Inferior parietal cortex (tissue), 1 donor: ENCODE results near the gene ZBTB25.

Source experiments
- DNase-seq: peaks from one replicate; pipeline ENCODE4 v3.0.0-alpha.2; 2016; ENCODE audit errors: extremely low spot score

Gene ZBTB25

DNA sequence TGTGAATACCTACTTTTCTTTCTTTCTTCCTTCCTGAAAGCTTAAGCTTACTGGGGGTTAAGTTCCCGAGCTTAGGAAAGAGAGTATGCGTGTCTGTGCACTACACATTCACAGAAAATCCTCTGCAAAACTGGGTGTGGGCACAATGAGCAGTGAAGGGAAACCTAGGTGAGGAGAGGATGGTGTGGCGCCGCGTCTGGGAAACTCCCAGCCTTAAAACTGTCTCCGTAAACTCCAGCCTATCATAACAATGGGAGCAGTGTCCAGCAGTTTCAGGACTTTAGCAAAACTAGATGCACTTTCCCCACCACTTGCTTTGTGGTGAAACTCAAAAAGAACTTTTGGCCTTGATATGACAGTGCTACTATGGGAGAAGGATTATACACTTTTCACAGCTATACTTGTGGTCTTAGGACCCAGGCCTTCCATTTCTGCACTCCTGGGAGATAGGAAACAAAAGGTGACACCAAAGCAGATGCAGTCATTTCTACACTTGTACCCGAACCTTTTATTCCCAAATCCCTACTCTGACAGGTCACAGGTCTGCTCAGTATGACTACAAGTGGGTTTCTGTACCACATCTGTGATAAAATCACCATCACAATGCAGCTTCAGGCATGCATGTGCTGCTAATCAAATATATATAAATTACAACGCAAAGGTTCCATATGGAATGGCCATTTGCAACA is 27.9 kb downstream of the ZBTB25 start:
- DNase-seq, result no peak

DNA sequence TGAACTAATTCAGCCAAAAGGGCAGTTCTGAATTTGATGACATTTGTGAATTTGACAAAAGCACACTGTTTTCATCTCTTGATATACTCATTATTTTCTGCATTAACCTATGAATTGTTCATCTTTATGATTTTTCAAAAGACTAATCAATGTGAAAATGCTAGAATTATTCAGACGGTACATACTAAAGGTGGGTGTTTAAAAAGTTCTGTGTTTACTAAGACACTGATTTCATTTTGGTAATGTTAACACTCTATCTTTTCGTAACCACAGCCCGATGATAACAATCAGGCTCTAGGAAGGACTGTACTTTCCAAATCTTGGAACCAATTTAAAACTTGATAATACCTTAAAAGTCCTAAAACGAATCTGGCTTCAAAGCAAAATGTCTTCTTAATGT is 28.9 kb downstream of the ZBTB25 start:
- DNase-seq, result no peak

DNA sequence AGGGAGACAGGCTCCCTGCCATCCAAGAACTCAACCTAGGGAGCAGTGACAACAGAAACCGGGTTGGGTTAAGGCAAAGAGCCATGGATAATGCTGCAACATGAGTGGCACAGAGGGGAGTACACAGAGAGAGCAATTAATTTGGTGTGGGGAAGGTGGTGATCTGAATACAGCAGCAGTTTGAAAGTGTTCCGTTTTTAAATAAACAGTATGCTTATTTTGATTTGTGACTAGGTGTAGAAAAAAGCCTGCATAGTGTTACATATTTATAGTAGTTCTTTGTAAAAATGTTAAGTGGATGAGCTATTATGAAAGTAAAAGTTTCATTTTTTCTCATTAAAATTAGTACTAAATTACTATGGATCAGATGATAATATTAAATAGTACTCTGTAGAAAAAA is 29.6 kb downstream of the ZBTB25 start:
- DNase-seq, result no peak

DNA sequence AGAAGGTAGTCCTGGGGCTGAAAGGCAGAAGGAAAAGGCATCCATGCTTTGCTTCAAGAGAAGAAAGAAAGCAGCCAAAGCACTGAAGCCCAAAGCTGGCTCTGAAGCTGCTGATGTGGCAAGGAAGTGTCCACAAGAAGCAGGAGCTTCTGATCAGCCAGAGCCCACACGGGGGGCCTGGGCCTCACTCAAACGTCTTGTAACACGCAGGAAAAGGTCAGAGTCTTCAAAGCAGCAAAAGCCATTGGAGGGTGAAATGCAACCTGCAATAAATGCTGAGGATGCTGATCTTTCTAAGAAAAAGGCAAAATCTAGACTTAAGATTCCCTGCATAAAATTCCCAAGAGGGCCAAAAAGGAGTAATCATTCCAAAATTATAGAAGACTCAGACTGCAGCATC is 35.2 kb downstream of the ZBTB25 start:
- no peak for DNase-seq

DNA sequence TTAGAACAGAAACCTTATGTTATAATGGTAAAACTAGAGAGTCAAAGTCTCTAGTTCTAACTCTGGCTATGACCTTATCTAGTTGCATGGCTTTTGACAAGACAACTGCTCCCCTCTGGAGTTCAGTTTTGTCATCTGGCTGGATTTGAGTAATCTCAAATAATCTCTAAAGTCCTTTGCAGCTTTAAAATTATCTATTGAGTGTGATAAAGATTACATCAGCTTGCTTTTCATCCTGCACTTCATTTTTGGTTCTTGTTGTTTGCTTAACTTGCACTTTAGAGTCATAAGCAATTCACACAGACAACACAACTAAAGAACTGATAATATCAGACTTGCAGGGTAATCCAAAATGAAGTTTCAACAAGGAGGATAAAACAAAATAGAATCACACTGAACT is 36.1 kb downstream of the ZBTB25 start:
- DNase-seq, result no peak

DNA sequence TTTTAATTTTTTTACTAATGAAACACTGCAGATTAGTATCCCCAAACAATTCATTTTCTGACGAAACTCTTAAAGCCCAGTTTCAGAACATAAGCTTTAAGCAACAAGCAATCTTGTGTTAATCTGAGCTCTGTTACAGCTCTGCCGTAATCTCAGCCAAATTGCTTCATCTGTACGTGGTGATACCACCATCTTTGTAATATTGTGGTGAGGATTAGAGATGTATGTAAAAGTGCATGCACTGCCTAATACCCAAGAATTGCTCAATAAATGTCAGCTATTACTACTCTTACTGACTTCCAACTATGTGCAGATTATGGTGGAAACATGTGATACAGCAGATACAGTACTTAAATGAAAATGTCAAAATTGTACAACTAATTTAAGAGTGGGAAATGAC is 36.5 kb downstream of the ZBTB25 start:
- no peak for DNase-seq

DNA sequence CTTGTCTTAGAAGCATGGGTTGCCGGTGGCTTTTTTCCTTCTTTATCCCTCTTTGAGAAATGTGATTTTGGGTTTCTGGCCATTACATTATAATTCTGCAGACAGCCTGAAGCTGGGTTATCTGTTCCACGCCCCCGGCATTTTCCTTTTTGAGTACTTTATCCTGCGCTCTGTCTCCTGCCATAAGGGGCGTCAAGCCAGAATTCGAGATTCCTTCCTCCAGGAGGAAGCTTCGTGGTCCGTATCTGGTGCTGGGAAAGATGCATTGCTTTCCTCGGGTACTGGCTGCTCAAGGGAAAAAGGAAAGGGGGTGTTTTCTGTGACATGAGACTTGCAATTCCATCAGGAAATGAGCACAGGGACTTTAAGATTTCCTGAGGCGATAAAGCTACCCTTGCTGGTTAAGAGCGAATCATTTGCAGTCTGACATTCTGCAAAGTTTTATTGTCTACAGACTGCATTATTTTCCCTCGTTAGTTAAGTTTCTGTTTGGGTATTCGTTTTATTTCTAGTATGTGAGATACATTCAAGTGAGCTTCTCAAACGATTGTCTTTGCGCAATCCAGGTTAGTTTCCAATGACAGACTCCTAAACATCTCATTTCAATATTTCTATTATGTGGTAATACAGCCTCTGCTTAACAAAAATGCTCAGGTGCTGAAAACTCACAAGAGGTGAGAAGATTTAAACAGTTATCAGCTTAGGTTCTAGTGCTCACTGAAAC is 37.6 kb downstream of the ZBTB25 start:
- DNase-seq, result peak; percentile 66

DNA sequence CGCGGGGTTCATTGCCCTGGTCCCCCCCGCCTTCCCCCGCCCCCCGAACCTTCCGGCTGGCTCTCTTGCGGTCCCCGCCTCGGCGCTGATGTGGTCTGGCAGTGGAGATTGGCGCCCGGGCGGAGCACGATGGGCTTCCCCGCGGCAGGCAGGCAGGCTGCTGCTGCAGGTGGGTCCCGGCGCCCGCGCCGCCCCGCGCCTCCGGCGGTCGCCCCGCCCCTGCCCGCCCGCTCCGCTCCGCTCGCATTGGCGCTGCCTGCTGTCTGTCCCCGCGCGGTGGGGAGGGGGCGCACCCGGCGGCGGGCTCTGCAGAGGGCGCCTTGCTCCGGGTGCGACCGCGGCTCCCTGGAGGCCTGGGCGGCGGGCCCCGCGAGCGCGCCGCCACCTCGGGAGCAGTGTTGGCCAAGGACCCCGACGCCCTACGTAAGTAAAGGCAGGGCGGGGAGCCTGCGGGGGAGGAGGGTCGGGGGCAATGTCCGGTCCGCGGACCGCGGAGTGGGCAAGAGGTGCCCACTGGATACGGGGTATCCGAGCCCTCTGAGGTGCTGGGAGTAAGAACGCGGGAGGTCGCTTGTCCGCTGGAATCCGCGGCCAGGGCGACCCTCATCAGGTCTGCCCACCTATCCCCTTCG is 38.3 kb downstream of the ZBTB25 start, which contains the start of gene AKAP5:
Gene AKAP5, plus strand, starts transcription at position 309 of the 632 bp plus-strand sequence. CDS start 2,896 bp downstream, outside the sequence.
- DNase-seq, result no peak

DNA sequence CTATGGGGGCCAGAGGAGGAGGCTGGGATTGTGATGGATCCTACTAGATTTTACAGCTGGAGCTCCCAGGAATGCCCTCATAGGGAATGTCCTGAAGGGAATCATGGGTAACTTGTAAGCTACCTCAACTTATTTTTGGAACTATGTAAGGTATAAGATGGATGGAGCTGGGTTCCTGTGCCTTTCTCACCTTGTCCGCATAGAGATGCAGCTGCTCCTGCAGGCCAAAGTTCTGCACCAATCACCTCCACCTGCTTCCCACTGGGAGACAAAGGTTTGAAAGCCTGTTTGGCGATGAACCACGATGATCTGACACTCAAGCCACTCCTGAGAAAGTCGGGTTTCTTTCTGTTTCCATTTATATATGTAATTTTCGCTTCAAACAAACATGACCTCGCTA is 39.0 kb downstream of the ZBTB25 start:
- no peak for DNase-seq

DNA sequence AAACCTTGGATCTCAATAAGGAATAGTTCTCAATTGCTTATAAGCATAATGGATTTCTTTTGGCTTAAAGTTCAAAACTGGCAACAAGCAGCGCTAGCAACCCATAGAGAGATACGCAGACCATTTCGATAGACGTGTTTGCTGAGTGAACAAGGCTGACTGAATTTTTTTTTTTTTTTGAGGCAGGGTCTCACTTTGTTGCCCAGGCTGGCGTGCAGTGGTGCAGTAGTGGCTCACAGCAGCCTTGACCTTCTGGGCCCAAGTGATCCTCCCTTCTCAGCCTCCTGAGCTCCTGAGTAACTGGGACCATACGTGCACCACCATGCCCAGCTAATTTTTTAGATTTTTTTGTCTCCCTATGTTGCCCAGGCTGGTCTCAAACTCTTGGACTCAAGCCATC is 39.8 kb downstream of the ZBTB25 start:
- DNase-seq, result no peak

DNA sequence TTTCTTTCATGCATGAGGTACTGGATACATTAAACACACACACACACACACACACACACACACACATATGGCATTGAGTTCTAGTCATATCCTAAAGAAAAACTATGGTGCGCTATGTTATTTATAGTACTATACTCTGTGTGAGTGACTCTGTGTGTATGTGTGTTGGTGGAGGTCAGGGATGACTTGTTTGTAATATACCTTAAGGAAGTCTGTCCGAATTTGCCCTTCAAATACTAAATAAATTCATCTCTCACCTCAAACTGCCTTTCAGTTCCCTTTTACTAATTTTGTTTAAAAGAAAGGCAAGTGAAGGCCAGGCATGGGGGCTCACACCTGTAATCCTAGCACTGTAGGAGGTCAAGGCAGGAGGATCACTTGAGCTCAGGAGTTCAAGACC is 40.4 kb downstream of the ZBTB25 start:
- no peak for DNase-seq

DNA sequence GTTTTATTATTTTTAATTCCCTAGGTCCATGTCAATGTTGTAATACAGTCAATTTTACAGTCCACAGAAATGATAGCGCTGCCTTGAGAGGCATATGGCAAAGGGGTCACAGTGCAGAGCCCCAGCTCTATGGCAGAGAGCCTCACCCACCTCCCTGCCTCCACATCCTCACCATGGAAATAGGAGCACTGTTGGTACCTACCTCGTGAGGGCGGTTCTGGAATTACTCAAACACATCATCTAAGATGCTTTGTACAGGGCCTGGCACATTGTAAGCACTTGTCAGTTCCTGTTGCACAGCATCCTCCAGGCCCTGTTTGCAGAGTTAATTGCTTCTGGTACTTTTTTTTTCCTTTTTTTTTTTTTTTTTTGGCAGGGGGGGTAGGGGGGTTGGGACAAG is 42.4 kb downstream of the ZBTB25 start:
- DNase-seq, result no peak

DNA sequence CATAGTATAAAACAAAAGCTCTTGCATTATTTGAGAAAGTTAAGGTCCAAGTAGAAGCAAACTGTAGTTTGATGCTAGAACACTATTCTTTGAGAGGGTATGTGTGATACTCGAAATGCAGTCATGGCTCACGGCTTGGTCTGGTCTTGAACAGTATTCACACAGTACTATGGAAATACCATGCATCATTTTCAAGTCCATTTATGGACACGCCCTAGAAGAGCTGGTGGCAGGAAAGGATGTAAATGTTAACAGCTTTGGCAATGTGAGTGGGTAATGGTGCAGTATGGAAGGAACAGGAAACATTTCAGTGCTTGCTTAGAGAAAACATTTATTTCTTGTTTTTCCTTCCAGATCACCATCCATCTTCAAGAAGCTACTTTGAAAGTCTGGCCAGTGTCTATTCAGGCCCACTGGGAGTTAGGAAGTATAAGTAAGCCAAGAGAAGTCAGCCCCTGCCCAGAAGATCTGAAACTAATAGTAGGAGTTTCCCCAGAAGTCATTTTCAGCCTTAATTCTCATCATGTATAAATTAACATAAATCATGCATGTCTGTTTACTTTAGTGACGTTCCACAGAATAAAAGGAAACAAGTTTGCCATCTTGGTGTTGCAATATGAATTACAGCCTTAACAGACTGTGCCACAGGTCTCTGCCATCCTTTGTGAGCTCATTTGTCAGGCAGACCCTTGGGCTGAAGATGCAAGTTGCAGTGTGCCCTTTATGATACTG is 44.1 kb downstream of the ZBTB25 start:
- DNase-seq, result no peak

DNA sequence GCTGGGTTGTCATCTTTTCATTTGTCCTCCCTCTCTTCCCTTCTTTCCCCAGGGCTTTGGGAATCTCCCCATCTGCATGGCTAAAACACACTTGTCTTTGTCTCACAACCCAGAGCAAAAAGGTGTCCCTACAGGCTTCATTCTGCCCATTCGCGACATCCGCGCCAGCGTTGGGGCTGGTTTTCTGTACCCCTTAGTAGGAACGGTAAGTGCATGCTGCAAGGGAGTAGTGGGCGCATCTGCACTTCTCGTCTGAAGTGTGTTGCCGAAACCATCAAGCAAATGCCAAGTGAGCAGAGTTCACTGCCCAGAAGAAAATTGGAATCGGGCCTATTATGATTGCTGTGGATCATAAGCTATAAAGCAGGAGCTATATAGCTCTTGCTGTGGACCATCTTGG is 49.0 kb downstream of the ZBTB25 start:
- no peak for DNase-seq

DNA sequence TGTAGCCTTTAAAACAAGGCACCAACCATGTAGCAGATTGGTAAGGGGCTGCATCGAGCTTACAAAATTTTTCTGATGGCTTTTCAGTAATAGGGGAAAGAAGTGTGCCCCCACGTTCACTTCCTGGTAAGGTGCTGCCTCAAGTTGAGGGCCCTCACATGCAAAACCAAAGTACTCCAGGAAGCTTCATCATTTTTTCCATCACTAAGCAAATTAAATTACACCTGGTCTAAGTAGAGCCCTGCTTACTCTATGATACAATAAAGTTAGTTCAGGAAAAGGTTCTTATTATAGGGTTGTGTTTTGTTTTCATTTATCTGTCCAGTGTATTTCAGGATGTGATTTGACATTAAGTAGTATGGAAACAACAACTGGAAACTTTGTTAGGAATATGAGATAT is 53.4 kb downstream of the ZBTB25 start:
- DNase-seq, result no peak

DNA sequence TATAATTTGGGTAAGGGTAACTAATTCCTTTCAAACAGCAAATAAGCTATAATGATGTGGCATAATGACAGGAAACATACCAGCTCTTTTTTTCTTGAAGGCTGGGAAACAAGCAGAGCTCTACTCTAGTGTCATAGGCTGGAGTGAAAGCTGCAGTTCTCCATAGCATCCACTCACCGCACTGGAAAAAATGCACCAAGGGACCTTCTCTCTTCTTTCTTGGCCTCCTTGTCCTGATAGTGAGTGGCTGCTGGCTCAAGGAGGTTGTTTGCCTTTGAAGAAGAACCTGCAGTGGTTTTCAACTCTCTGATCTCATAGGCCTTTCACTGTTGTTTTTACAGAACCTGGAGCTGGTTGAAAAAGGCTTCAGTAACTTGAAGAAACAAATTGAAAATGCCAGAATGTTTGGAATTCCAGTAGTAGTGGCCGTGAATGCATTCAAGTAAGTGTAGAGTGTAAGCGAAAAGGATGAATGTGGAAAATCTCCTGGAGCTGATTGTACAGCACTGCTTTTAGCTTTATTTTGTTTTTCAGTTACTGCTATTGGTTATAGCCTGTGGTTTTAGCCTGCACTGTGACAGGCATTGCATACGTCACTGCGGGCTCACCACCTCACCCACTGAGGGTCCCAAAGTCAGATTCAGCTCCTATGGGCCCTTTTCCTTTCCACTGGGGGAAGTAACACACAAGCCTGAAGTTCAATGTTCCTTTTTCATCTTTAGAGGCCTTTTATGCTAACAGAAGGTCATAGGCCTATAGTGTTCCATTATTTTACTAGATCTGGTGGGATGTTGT is 55.6 kb downstream of the ZBTB25 start:
- no peak for DNase-seq

DNA sequence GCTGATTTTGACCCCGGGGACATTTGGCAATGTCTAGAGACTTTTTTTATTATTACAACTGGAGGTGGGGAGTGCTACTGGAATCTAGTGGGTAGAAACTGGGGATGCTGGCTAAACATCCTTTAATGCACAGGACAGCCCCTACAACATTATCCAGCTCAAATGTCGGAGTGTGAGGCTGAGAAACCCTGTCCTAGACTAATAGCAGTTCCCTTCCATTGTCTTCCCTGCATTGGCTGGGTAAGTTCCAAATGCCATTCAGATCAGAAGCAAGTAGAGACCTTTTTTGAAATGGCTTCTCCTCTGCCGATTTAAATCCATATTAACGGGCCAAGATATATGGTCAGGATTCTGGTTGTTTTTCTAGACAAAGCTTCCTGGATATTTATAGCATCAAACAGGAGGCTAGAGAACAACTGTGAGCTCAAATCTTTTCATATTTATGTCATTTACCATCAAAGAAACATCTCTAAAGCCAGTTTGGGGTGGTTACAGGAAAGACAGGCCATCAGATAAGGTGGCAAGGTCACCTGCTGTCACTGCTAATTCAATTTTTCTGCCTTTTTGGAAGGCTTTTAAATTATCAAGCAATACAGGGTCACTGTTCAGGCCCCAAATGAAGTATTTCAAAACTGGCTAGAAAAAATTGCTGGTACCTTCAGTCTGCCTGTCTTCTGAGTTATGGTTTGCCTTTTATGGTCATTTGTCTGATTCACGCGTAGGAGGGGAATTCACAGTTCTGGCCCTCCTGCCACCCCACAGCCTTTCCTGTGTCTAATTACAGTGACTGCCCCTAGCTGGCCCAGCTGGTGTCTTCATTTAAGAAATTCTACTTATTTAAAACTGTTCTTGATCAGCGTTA is 58.4 kb downstream of the ZBTB25 start:
- DNase-seq, result no peak

DNA sequence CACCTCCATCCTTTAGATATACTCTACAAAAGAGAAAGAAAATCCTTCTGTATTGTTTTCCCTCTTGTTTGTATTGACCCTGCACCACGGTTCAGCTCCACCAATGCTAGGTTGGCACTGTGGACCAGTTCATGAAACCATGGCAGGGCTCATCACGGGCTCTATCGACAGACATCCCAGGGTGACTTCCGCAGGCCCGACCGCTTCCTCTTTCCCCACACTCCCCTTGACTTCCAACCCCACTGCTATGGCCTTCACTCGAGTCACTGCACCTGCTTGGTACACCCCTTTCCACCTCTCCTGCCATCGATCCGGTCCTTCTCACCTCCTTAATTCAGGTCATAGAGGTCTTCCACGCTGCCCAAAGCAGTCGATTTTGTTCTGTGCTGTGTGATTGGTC is 59.5 kb downstream of the ZBTB25 start:
- DNase-seq, result no peak

DNA sequence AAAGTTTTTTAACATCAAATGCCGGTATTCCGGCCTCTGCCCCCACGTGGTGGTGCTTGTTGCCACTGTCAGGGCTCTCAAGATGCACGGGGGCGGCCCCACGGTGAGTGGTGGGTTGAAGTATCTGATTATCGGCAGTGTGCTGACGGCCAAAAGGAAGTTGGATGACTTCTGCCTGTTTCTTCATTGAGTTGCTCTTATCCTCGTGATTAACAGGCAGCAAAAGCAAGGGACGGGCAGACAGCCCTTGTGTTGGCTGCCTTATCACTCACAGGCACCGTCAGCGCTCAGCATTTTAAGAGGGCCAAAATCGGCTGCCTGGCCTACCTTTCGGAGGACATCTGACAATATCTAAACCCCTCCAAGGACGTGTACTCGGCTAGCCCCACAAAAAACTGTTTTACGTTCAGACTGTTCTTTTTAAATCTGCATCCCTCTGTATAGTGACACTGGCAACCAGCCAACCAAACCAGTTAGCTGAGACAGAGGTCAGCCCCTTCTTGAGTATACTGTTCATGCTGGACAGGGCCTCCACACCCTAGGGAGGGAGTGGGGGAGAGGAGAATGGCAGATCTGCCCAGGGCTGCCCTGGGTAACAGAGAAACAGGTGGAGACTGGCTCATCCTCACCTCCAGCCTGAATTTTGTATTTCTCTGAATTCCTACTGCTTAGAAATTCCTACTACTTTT is 61.2 kb downstream of the ZBTB25 start:
- no peak for DNase-seq

DNA sequence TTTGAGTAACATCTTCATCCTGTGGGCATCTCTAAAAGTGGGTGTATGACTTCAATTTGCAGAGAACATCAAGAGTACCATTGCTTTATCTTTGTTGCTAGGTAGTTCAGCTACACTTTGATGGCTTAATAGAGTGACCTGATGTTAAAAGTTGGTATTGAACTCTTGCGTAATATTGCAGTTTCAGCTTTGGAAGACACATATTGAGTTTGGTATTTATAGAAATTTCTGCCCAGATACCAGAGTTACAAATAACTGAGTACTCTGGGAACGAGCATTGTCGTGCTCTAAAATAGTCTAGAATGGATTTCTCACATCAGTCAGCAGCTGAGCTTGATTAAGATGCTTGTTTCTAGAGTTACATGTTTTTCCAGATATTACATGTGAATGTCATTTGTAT is 63.1 kb downstream of the ZBTB25 start:
- no peak for DNase-seq
